SIG-M5 (cell line): Measurements from ENCODE around the gene UVRAG.

Experiments
- DNase-seq: peaks from one replicate; lab custom pipeline; 2025; lab: John Stamatoyannopoulos, UW

UVRAG gene

GRCh38 chr11:75809991-75810390 lies 5.0 kb upstream of the UVRAG start:
- no peak for DNase-seq

GRCh38 chr11:75810637-75811390 lies 4.2 kb upstream of the UVRAG start:
- DNase-seq: no peak

- DNase-seq: no peak
Observed at GRCh38 chr11:75811485-75811884, 3.5 kb upstream of the UVRAG start.

- no peak for DNase-seq
Observed at GRCh38 chr11:75812542-75813040, 2.4 kb upstream of the UVRAG start.

- no peak for DNase-seq
Observed at GRCh38 chr11:75813124-75813523, 1.9 kb upstream of the UVRAG start.

GRCh38 chr11:75813622-75814039 lies 1.4 kb upstream of the UVRAG start:
- no peak for DNase-seq

- DNase-seq: no peak
Observed at GRCh38 chr11:75814363-75814676, 690 bp upstream of the UVRAG start.

- DNase-seq: no peak
Observed at GRCh38 chr11:75815345-75816168, 547 bp downstream of the UVRAG start.

GRCh38 chr11:75816561-75817239 lies 1.7 kb downstream of the UVRAG start:
- no peak for DNase-seq

- no peak for DNase-seq
Observed at GRCh38 chr11:75820645-75821044, 5.6 kb downstream of the UVRAG start.

- no peak for DNase-seq
Observed at GRCh38 chr11:75821202-75821601, 6.2 kb downstream of the UVRAG start.

- DNase-seq: no peak
Observed at GRCh38 chr11:75822541-75822940, 7.5 kb downstream of the UVRAG start.

- DNase-seq: no peak
Observed at GRCh38 chr11:75823415-75823814, 8.4 kb downstream of the UVRAG start.

GRCh38 chr11:75823946-75824345 lies 8.9 kb downstream of the UVRAG start:
- no peak for DNase-seq

- DNase-seq: no peak
Observed at GRCh38 chr11:75826461-75827230, 11.6 kb downstream of the UVRAG start.

- no peak for DNase-seq
Observed at GRCh38 chr11:75827562-75827961, 12.6 kb downstream of the UVRAG start.

- DNase-seq: no peak
Observed at GRCh38 chr11:75831915-75832502, 17.0 kb downstream of the UVRAG start.

- no peak for DNase-seq
Observed at GRCh38 chr11:75834728-75835127, 19.7 kb downstream of the UVRAG start.

GRCh38 chr11:75836417-75836816 lies 21.4 kb downstream of the UVRAG start:
- DNase-seq: no peak

GRCh38 chr11:75839851-75840250 lies 24.8 kb downstream of the UVRAG start:
- DNase-seq: no peak

GRCh38 chr11:75840522-75840921 lies 25.5 kb downstream of the UVRAG start:
- no peak for DNase-seq

GRCh38 chr11:75841739-75842138 lies 26.7 kb downstream of the UVRAG start:
- no peak for DNase-seq
